AG04450 (cell line): ENCODE measurements around the gene NT5DC4. TPM values are rescaled to one million over a fixed set of nuclear protein-coding genes. Genes with fewer than 3 reads are reported as not detected.

Source experiments
- CTCF ChIA-PET: fragments of 300-600, 350-600 bp; formaldehyde crosslinking; extraction: SDS; loops from one replicate; lab custom pipeline; 2022; ENCODE audit warnings: antibody characterized with exemption, inconsistent platforms; lab: Charles Lee
- POLR2A ChIA-PET: fragments of 350-600 bp; formaldehyde crosslinking; extraction: SDS; loops from one replicate; lab custom pipeline; 2021; ENCODE audit warnings: antibody characterized with exemption, inconsistent platforms; lab: Yijun Ruan, JAX
- DNase-seq: peaks from one replicate; pipeline ENCODE4 v3.0.0-alpha.2; 2011; ENCODE audit warnings: low read depth, low spot score
- H3K27ac ChIP-seq: one replicate; pipeline ENCODE4 v1.5.1; 2012; ENCODE audit warnings: low read depth, low read length, control low read depth
- H3K27me3 ChIP-seq: one replicate; pipeline ENCODE4 v1.6.0; 2012; ENCODE audit warnings: low read length; ENCODE audit not compliant: control insufficient read depth, insufficient read depth
- H3K4me3 ChIP-seq: 2 replicates; pipeline ENCODE4 v1.5.1; 2011; ENCODE audit warnings: mild to moderate bottlenecking, low read depth, low read length, control low read depth
- H3K9me3 ChIP-seq: 2 replicates; pipeline ENCODE4 v1.5.1; 2012; ENCODE audit warnings: low read length; ENCODE audit not compliant: control insufficient read depth, insufficient read depth
- CTCF ChIP-seq: IDR thresholded peaks from 2 replicates; pipeline ENCODE4 v1.5.1; 2011; ENCODE audit warnings: low read depth, low read length, control low read depth, inconsistent platforms
- polyA plus RNA-seq: library from polyadenylated mRNA; depleted of rRNA; stranded (reverse); fragments of >200 nt; gene quantifications from 2 replicates; pipeline ENCODE4 v1.2.3, GENCODE V29; 2011

The NT5DC4 gene
- polyA plus RNA-seq, 1 experiment = not detected

DNA sequence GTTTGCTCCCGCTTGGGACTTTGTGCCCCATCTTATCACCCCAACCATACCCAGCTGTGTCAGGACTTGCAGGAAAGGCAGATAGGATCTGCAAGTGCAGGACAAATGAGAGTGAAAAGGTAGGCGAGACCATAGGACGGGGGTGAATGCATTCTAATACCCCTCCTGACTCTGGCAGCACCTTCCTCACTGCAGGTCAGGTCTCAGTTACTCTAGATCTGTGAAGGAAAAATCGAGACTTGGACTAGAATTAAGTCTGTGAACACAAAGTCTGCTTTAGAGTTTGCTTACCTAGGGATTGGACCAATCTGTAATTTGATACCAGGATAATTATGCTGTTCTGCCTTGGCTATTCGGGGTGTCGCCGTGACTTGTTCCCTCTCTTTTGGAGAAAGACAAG lies 19.7 kb downstream of the NT5DC4 start:
- POLR2A ChIA-PET = no interaction called here
- TF ChIP-seq CTCF = no peak
- H3K9me3 ChIP-seq = no peaks in the 10 kb centered on the region
- H3K27ac ChIP-seq = no peak overlapping the region
- DNase-seq = no peak
- CTCF ChIA-PET = interaction anchor here (0.9 to 2.4 kb wide), 4 partner anchors 9 to 218 kb away, joined by 3 to 27 read pairs (median 7); no protein-coding TSS in a partner anchor
- no peaks in the 10 kb centered on the region for H3K27me3 ChIP-seq
- H3K4me3 ChIP-seq = no peak overlapping the region

DNA sequence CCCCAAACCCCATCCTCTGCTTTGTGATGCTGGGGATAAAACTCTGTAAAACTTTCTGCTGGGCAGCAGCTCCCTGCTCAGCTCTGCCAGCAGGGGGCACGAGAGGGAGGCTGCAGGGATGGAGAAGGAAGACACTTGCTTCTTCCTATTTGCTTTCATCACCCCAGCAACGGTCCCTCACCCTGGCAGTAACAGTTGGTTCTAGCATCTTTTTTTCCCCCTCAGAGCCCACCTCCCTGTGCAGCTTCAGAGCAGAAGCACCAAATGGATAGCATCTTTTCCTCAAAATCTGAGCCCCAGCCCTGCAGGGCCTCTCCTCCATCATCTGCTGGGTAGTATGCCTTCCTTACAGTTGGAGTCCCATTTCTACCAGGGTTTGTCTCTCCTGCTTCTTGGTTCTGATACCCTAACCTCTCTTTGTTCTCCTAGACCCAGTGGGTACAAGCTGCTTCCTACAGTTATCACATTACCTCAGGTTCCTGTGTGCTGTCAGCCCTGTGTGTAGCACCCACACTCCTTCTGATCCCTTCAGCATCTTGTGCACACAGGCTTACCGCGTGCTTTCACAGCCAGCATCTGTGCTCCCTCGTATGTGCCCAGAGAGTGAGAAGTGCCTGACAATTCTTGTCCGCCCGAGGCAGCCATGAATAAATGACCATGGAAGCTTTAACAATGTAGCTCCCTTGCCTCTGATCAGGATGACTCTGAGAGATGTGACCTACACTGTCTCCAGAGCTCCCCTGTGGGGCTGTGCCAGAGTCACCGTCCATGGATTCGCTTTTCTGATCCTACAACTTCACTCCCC lies 29.1 kb downstream of the NT5DC4 start:
- TF ChIP-seq CTCF = peak; percentile 99
- POLR2A ChIA-PET = no interaction called here
- CTCF ChIA-PET = interaction anchor here (0.5 to 11.6 kb wide), 55 partner anchors 9 to 449 kb away, joined by 3 to 541 read pairs (median 5); no protein-coding TSS in a partner anchor
- H3K27ac ChIP-seq = peak overlapping the region; percentile 47
- H3K9me3 ChIP-seq = no peaks in the 10 kb centered on the region
- DNase-seq = peak; percentile 52
- no peak overlapping the region for H3K4me3 ChIP-seq
- no peaks in the 10 kb centered on the region for H3K27me3 ChIP-seq

- H3K4me3 ChIP-seq = no peak overlapping the region
- H3K9me3 ChIP-seq = no peaks in the 10 kb centered on the region
- no peak for TF ChIP-seq CTCF
- no peak overlapping the region for H3K27ac ChIP-seq
- POLR2A ChIA-PET = no interaction called here
- CTCF ChIA-PET = interaction anchor here (0.6 to 11.6 kb wide), 24 partner anchors 10 to 1091 kb away, joined by 3 to 541 read pairs (median 12); no protein-coding TSS in a partner anchor
- H3K27me3 ChIP-seq = no peaks in the 10 kb centered on the region
- no peak for DNase-seq
These were observed 29.7 kb downstream of the NT5DC4 start for GRCh38 chr2:112750560-112750843.

DNA sequence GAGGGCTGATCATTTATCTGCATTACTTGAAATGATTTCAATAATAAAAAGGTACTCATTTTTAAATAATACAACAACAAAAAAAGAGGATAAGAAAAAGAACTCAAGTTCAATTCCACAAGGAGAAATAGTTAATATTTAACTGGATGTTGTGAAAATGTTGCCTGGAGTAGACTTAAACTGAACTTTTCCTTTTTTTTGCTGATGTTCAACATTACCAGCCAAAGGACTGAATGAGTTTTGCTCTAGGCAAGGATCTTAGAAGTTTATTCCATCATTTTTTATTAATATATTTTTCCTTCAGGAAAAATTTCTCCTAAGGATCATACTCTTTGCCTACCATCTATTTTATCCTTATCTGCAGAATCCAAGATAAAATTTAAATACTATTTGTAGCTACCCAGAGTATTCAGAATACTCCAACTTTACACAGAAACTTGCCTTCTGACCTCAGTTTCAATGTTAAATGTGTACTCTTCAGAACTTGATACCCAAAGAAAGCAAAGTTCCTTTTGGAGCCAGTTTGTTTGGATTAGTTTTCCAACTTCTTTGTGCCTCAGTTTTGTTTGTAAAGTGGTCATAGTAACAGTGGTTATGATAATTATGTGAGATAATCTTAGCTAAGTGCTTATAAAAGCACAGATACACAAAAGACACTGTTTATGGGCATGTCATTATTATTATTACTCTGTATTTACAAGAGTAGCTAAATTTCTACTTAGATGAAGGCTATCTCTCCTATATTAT lies 30.8 kb downstream of the NT5DC4 start:
- DNase-seq = no peak
- no peak overlapping the region for H3K4me3 ChIP-seq
- ChIA-PET CTCF (interaction anchor here (0.8 to 11.6 kb wide), 7 partner anchors 10 to 207 kb away, joined by 3 to 541 read pairs (median 14); no protein-coding TSS in a partner anchor), POLR2A (no interaction called here)
- H3K27ac ChIP-seq = no peak overlapping the region
- no peaks in the 10 kb centered on the region for H3K9me3 ChIP-seq
- TF ChIP-seq CTCF = no peak
- H3K27me3 ChIP-seq = no peaks in the 10 kb centered on the region
